Fibroblast of mammary gland (primary cell): ENCODE results near the gene PTPRH.

Experiments
- DNase-seq: peaks from one replicate; pipeline ENCODE4 v3.0.0-alpha.2; 2010; ENCODE audit warnings: low read depth
- H3K4me3 ChIP-seq: 2 replicates; pipeline ENCODE4 v1.5.1; 2011; ENCODE audit warnings: low read depth, mild to moderate bottlenecking, low read length, moderate library complexity; ENCODE audit not compliant: control insufficient read depth
- CTCF ChIP-seq: conservative IDR thresholded peaks from 2 replicates; pipeline ENCODE4 v1.5.1; 2011; ENCODE audit warnings: low read depth, low read length, inconsistent platforms; ENCODE audit not compliant: control insufficient read depth, insufficient read depth

PTPRH gene

GRCh38 chr19:55245236-55245904 lies 36.1 kb upstream of the PTPRH start:
- no peak for TF ChIP-seq CTCF
- no peak overlapping the region for H3K4me3 ChIP-seq
- DNase-seq: no peak

- no peak overlapping the region for H3K4me3 ChIP-seq
- TF ChIP-seq CTCF: no peak
- DNase-seq: no peak
Observed at GRCh38 chr19:55244004-55244680, 34.8 kb upstream of the PTPRH start.

GRCh38 chr19:55242517-55242916 lies 33.2 kb upstream of the PTPRH start:
- no peak for TF ChIP-seq CTCF
- H3K4me3 ChIP-seq: no peak overlapping the region
- DNase-seq: no peak

- no peak overlapping the region for H3K4me3 ChIP-seq
- DNase-seq: no peak
- no peak for TF ChIP-seq CTCF
Observed at GRCh38 chr19:55241935-55242464, 32.7 kb upstream of the PTPRH start.

GRCh38 chr19:55241143-55241934 lies 32.0 kb upstream of the PTPRH start:
- no peak overlapping the region for H3K4me3 ChIP-seq
- DNase-seq: no peak
- TF ChIP-seq CTCF: no peak

GRCh38 chr19:55240713-55241020 lies 31.4 kb upstream of the PTPRH start:
- no peak for DNase-seq
- H3K4me3 ChIP-seq: no peak overlapping the region
- no peak for TF ChIP-seq CTCF
